LNCaP clone FGC (cell line): ENCODE results near the gene RITA1.

Experiments
- DNase-seq: peaks from one replicate; pipeline ENCODE4 v3.0.0-alpha.2; 2011; ENCODE audit warnings: low read depth
- H3K4me3 ChIP-seq: 2 replicates; pipeline ENCODE4 v1.5.1; 2011; ENCODE audit warnings: mild to moderate bottlenecking, low read depth, low read length, control low read depth
- CTCF ChIP-seq: IDR thresholded peaks from 2 replicates; pipeline ENCODE4 v1.5.1; 2012; ENCODE audit warnings: mild to moderate bottlenecking; ENCODE audit not compliant: control insufficient read depth, insufficient read depth; ENCODE audit errors: extremely low read depth

Gene RITA1

GRCh38 chr12:113190761-113191160 lies 5.2 kb downstream of the RITA1 start:
- no peak for TF ChIP-seq CTCF
- DNase-seq, result no peak
- no peak overlapping the region for H3K4me3 ChIP-seq

- TF ChIP-seq CTCF, result no peak
- no peak overlapping the region for H3K4me3 ChIP-seq
- DNase-seq, result no peak
These were observed 5.7 kb downstream of the RITA1 start for GRCh38 chr12:113191227-113191626.

- TF ChIP-seq CTCF, result no peak
- H3K4me3 ChIP-seq, result no peak overlapping the region
- no peak for DNase-seq
These were observed 9.5 kb downstream of the RITA1 start for GRCh38 chr12:113194971-113195391.

- H3K4me3 ChIP-seq, result no peak overlapping the region
- no peak for DNase-seq
- TF ChIP-seq CTCF, result no peak
These were observed 10.1 kb downstream of the RITA1 start for GRCh38 chr12:113195598-113195997.

GRCh38 chr12:113196582-113196981 lies 11.1 kb downstream of the RITA1 start:
- DNase-seq, result no peak
- H3K4me3 ChIP-seq, result no peak overlapping the region
- TF ChIP-seq CTCF, result no peak

- no peak overlapping the region for H3K4me3 ChIP-seq
- no peak for DNase-seq
These were observed 11.5 kb downstream of the RITA1 start for GRCh38 chr12:113196990-113197389.

More at GRCh38 chr12:113196990-113197389, 11.5 kb downstream of the RITA1 start:
- TF ChIP-seq CTCF, result peak; percentile 77
